ENCODE data around the gene LCE2B.

The LCE2B gene

GRCh38 chr1:152735648-152736047 lies 49.7 kb downstream of the LCE2B start:
- no peak for DNase-seq (ENCODE audit: low read depth in 2 of 2)
